ENCODE results near the gene TTC9C. TPM values are rescaled to one million over a fixed set of nuclear protein-coding genes. Genes with fewer than 3 reads are reported as not detected.

Gene TTC9C
- total RNA-seq: 24.8 TPM
- polyA plus RNA-seq (ENCODE audit: insufficient read depth, low read depth, low replicate concordance): 39.2 TPM
- long read RNA-seq, donor 1, transcript TTC9C-202 (3 exons, 1,080 nt): minor isoform, 8 of 32 reads
- long read RNA-seq, donor 1, transcript TTC9C-206 (1 exons, 346 nt): major isoform, 17 of 32 reads
- long read RNA-seq, donor 1, partial matches to known transcripts: 6 of 32 reads
- long read RNA-seq, donor 1, other reads (novel, unspliced or antisense): 0 of 32 reads
- long read RNA-seq, donor 2, transcript TTC9C-206 (1 exons, 346 nt): major isoform, 12 of 17 reads
- long read RNA-seq, donor 2, partial matches to known transcripts: 0 of 17 reads
- long read RNA-seq, donor 2, other reads (novel, unspliced or antisense): 0 of 17 reads
- long read RNA-seq, donor 3, transcript TTC9C-202 (3 exons, 1,080 nt): minor isoform, 8 of 23 reads
- long read RNA-seq, donor 3, transcript TTC9C-206 (1 exons, 346 nt): major isoform, 14 of 23 reads
- long read RNA-seq, donor 3, partial matches to known transcripts: 0 of 23 reads
- long read RNA-seq, donor 3, other reads (novel, unspliced or antisense): 0 of 23 reads
- long read RNA-seq, donor 4, transcript TTC9C-202 (3 exons, 1,080 nt): major isoform, 8 of 18 reads
- long read RNA-seq, donor 4, partial matches to known transcripts: 5 of 18 reads
- long read RNA-seq, donor 4, other reads (novel, unspliced or antisense): 0 of 18 reads
- long read RNA-seq, donor 5, partial matches to known transcripts: 0 of 1 reads
- long read RNA-seq, donor 5, other reads (novel, unspliced or antisense): 0 of 1 reads
- long read RNA-seq, donor 6, transcript TTC9C-206 (1 exons, 346 nt): minor isoform, 7 of 30 reads
- long read RNA-seq, donor 6, transcript TTC9C-202 (3 exons, 1,080 nt): major isoform, 19 of 30 reads
- long read RNA-seq, donor 6, partial matches to known transcripts: 0 of 30 reads
- long read RNA-seq, donor 6, other reads (novel, unspliced or antisense): 0 of 30 reads
- long read RNA-seq, donor 7, partial matches to known transcripts: 0 of 6 reads
- long read RNA-seq, donor 7, other reads (novel, unspliced or antisense): 3 of 6 reads
- long read RNA-seq, donor 8, transcript TTC9C-206 (1 exons, 346 nt): major isoform, 15 of 24 reads
- long read RNA-seq, donor 8, transcript TTC9C-202 (3 exons, 1,080 nt): minor isoform, 7 of 24 reads
- long read RNA-seq, donor 8, partial matches to known transcripts: 0 of 24 reads
- long read RNA-seq, donor 8, other reads (novel, unspliced or antisense): 0 of 24 reads
- long read RNA-seq, donor 9, transcript TTC9C-206 (1 exons, 346 nt): major isoform, 10 of 14 reads
- long read RNA-seq, donor 9, partial matches to known transcripts: 0 of 14 reads
- long read RNA-seq, donor 9, other reads (novel, unspliced or antisense): 0 of 14 reads
- long read RNA-seq, donor 10, transcript TTC9C-206 (1 exons, 346 nt): major isoform, 15 of 23 reads
- long read RNA-seq, donor 10, transcript TTC9C-202 (3 exons, 1,080 nt): minor isoform, 7 of 23 reads
- long read RNA-seq, donor 10, partial matches to known transcripts: 0 of 23 reads
- long read RNA-seq, donor 10, other reads (novel, unspliced or antisense): 0 of 23 reads

GRCh38 chr11:62728171-62728988, at the start of gene TTC9C:
TSS of gene TTC9C (plus strand) at chr11:62728486. CDS start at chr11:62728849, 363 bp downstream.
- Histone ChIP-seq H3K36me3 (ENCODE audit: control insufficient read depth in 2 of 3, insufficient read depth in 3 of 3, low read length in 3 of 3) (peaks cover 0 to 7% (median 7%) of the 10 kb centered on the region in 3 donors), H3K9me3 (ENCODE audit: control insufficient read depth in 2 of 3, insufficient read depth in 1 of 3, low read length in 3 of 3) (no peaks in the 10 kb centered on the region), H3K4me1 (ENCODE audit: control insufficient read depth in 2 of 3, insufficient read depth in 2 of 3, low read depth in 1 of 3, low read length in 3 of 3) (peaks cover 3 to 18% (median 4%) of the 10 kb centered on the region in 3 donors), H3K9ac (ENCODE audit: low read length in 3 of 3) (peak within 1 kb of the TSS; percentile 88 to 96 (median 93)), H3K4me3 (ENCODE audit: low read length in 3 of 3) (peak within 1 kb of the TSS; percentile 96 to 99 (median 96)), H3K27ac (ENCODE audit: low read depth in 2 of 2, low read length in 2 of 2) (peak within 1 kb of the TSS; percentile 97 to 99), H3K27me3 (ENCODE audit: control insufficient read depth, insufficient read depth, low read length) (no peaks in the 10 kb centered on the region)
- intact Hi-C loops (cut with DNase I): no loop called here
- no peak for TF ChIP-seq CTCF (IDR thresholded peaks at IDR 0.05; ENCODE audit: borderline replicate concordance, extremely low read depth, insufficient read depth)
- DNase-seq (peak; percentile 85 to 96 (median 92)), FAIRE-seq (no peak)

- FAIRE-seq (no peak), DNase-seq (peak; percentile 88 to 96 (median 92))
- no peaks in the 10 kb centered on the region for H3K9me3 ChIP-seq (ENCODE audit: control insufficient read depth in 2 of 3, insufficient read depth in 1 of 3, low read length in 3 of 3)
- H3K36me3 ChIP-seq (ENCODE audit: control insufficient read depth in 2 of 3, insufficient read depth in 3 of 3, low read length in 3 of 3): peaks cover 0 to 5% (median 2%) of the 10 kb centered on the region in 3 donors
- H3K4me3 ChIP-seq (ENCODE audit: low read length in 3 of 3): peak within 1 kb of the TSS; percentile 74 to 94 (median 86)
- H3K4me1 ChIP-seq (ENCODE audit: control insufficient read depth in 2 of 3, insufficient read depth in 2 of 3, low read depth in 1 of 3, low read length in 3 of 3): peaks cover 0 to 8% (median 4%) of the 10 kb centered on the region in 3 donors
- peak within 1 kb of the TSS; percentile 74 to 90 (median 88) for H3K9ac ChIP-seq (ENCODE audit: low read length in 3 of 3)
- no peaks in the 10 kb centered on the region for H3K27me3 ChIP-seq (ENCODE audit: control insufficient read depth, insufficient read depth, low read length)
- no peak for TF ChIP-seq CTCF (IDR thresholded peaks at IDR 0.05; ENCODE audit: borderline replicate concordance, extremely low read depth, insufficient read depth)
- peak within 1 kb of the TSS; percentile 66 to 82 for H3K27ac ChIP-seq (ENCODE audit: low read depth in 2 of 2, low read length in 2 of 2)
- intact Hi-C loops (cut with DNase I): no loop called here
These were observed 49.3 kb upstream of the TTC9C start, which contains the start of gene UBXN1 for GRCh38 chr11:62678770-62679696. TSS of gene UBXN1 (minus strand) at chr11:62679073. CDS start at chr11:62678923, 150 bp downstream.

Data from kidney (tissue), 22 donors.